Measurements from ENCODE around the gene ZBTB16.

The ZBTB16 gene

GRCh38 chr11:114167771-114168448 is 108.4 kb downstream of the ZBTB16 start:
- no peak for DNase-seq (ENCODE audit: low read depth)

GRCh38 chr11:114168691-114169090 is 109.2 kb downstream of the ZBTB16 start:
- DNase-seq (ENCODE audit: low read depth): no peak

GRCh38 chr11:114169321-114169749 is 109.8 kb downstream of the ZBTB16 start:
- no peak for DNase-seq (ENCODE audit: low read depth)

GRCh38 chr11:114169821-114170220 is 110.3 kb downstream of the ZBTB16 start:
- DNase-seq (ENCODE audit: low read depth): no peak

GRCh38 chr11:114170226-114170625 is 110.7 kb downstream of the ZBTB16 start:
- no peak for DNase-seq (ENCODE audit: low read depth)

GRCh38 chr11:114171257-114172054 is 111.9 kb downstream of the ZBTB16 start:
- DNase-seq (ENCODE audit: low read depth): no peak

- DNase-seq (ENCODE audit: low read depth): no peak
These were observed 112.7 kb downstream of the ZBTB16 start for GRCh38 chr11:114172055-114172861.

GRCh38 chr11:114172871-114173444 is 113.4 kb downstream of the ZBTB16 start:
- no peak for DNase-seq (ENCODE audit: low read depth)

- no peak for DNase-seq (ENCODE audit: low read depth)
These were observed 114.3 kb downstream of the ZBTB16 start for GRCh38 chr11:114173843-114174242.

- DNase-seq (ENCODE audit: low read depth): no peak
These were observed 115.4 kb downstream of the ZBTB16 start for GRCh38 chr11:114174712-114175495.

- DNase-seq (ENCODE audit: low read depth): no peak
These were observed 116.2 kb downstream of the ZBTB16 start for GRCh38 chr11:114175706-114176105.

- no peak for DNase-seq (ENCODE audit: low read depth)
These were observed 116.8 kb downstream of the ZBTB16 start for GRCh38 chr11:114176321-114176720.

GRCh38 chr11:114178656-114179055 is 119.1 kb downstream of the ZBTB16 start:
- no peak for DNase-seq (ENCODE audit: low read depth)

- no peak for DNase-seq (ENCODE audit: low read depth)
These were observed 119.9 kb downstream of the ZBTB16 start for GRCh38 chr11:114179234-114179941.

GRCh38 chr11:114180301-114181055 is 121.0 kb downstream of the ZBTB16 start:
- no peak for DNase-seq (ENCODE audit: low read depth)

GRCh38 chr11:114181195-114181594 is 121.7 kb downstream of the ZBTB16 start:
- DNase-seq (ENCODE audit: low read depth): no peak

GRCh38 chr11:114181752-114182151 is 122.2 kb downstream of the ZBTB16 start:
- DNase-seq (ENCODE audit: low read depth): no peak

GRCh38 chr11:114182471-114183043 is 123.0 kb downstream of the ZBTB16 start:
- DNase-seq (ENCODE audit: low read depth): no peak

GRCh38 chr11:114183044-114183511 is 123.6 kb downstream of the ZBTB16 start:
- DNase-seq (ENCODE audit: low read depth): peak; percentile 27

- DNase-seq (ENCODE audit: low read depth): no peak
These were observed 125.9 kb downstream of the ZBTB16 start for GRCh38 chr11:114185436-114185835.
